Activated T-cell treated with anti-CD3 and anti-CD28 coated beads, Interleukin-2, amount 50 U/mL, for 48 hours (primary cell): ENCODE measurements around the gene TSSK6.
"Not testable (repeated sequence)": the region's sequence is repeated elsewhere in the genome, so short reads cannot be mapped to it uniquely, and the experiment has no call there.

Experiments
- DNase-seq, 2 experiments: peaks; one replicate each; pipeline ENCODE4 v3.0.0-alpha.2; 2020

The TSSK6 gene

DNA sequence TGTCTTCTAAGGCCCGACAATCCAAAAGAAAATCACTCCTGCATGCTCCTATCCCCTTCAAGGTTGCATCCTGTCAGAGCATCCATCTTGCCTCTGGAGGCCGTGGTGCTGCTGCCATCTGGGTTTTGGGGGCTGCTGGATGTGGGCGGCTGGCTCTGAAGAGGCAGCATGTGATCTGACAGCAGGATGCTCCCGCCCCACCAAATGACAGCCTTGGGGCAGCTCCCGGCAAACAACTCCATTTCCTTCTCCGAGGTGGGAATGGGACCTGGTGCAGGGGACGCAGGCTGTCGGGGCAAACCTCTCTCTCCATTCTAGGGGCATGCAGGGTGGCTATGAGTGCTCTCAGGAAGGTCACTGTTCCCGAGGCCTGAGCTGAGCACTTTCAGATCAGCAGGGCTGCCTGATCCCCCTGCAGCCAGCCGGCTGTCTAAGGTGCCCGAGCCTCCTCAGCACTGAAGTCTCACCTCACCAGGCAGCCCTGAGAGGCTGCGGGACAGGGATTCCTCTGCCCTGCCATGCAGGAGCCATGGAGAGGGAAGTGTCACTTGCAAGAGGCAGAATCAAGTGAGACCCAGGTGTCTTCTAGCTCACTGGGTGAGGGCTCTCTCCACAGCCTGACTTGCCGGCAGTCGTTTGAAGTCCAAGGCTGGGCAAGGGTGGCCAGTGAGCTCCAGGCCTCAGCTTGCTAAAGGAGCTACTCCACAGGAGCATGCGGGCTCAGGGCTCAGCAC lies 28.8 kb downstream of the TSSK6 start:
- no peak for DNase-seq

- DNase-seq = no peak
These were observed 29.4 kb downstream of the TSSK6 start for GRCh38 chr19:19485998-19486290.

GRCh38 chr19:19485161-19485997 lies 30.0 kb downstream of the TSSK6 start:
- DNase-seq = no peak

- no peak for DNase-seq
These were observed 32.3 kb downstream of the TSSK6 start for GRCh38 chr19:19482809-19483596.

- DNase-seq = peak; percentile 46 to 53
These were observed 34.7 kb downstream of the TSSK6 start for GRCh38 chr19:19480688-19481087.

GRCh38 chr19:19477705-19478383 lies 37.5 kb downstream of the TSSK6 start:
- no peak for DNase-seq

DNA sequence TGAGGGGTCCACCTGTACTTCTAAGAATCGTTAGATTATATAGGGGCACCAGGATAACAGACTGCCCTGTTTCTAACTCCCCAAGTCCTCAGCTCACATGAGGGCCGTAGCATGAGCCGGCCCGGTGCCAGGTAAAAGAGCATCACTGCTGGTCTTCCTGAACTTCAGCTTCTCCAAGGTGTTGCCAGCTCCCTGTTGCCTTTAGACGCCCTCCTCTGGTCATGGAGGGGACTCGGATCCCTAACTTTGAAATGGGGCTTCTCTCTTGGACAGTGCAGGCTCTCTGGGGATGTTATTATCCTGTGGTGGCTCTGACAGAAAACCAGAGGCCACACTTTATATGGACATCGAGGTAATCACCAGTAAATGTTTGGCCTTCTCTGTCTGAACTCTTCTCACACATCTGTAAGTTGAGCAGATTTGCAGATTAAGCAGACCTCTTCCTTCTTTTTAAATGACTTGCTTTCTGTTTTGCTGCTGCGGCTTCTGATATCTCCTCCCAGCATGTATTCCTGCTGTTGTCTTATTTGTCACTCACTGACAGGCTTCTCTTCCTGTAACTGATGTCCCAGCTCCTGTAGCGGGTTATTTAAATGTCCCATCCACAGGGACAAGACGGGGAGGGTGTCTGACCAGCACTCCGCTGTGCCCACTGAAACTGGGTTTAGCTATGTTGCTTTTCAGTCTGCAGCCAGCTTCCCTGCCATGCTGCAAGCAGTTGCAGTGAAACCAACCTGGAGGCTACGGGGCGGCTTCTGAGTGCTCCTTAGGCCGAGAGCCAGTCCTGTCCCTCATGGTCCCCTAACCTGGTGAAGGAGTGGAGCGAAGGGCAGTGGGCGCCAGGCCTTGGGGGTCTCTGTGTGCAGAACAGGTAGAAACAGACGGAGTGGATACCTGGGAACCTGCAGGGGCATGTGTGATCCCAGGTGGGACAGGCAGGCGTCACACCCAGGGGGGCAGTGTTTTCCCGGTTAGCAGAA lies 39.2 kb downstream of the TSSK6 start:
- no peak for DNase-seq

DNA sequence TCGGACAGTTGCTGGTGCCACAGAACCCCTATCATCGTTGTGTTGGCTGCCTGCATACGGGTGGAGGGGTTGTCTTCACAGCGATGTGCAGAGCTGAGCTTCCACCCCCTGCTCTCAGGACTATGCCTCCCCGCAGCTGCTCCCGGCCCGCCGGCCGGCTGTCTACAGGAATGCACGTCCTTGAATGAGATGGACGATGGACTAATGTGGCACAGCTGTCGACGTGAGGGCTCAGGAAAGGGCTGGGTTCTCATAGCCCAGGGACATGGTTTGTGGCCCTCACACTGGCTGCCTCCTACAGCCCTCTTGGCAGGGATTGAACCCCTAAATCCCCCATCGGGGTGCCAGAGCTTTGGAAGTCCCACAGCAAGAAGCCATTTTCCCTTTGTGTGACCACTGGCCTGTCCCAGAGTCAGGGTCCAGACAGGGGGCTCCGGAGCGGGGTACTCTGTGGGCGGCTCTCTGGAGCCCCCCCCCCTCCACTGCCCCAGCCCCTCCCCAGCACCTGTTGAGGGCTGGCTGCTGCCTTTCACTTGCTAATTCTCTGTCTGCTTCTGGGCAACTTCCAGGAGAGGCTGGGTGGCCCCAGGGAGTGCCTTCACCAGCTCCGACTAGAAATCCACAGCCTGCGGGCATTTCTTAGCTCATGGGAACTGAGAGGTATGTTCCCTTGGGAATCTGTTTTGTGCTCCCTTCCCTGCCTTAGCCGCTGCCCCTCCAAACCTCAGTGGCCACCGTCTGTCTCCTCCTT lies 40.2 kb downstream of the TSSK6 start:
- DNase-seq = no peak

DNA sequence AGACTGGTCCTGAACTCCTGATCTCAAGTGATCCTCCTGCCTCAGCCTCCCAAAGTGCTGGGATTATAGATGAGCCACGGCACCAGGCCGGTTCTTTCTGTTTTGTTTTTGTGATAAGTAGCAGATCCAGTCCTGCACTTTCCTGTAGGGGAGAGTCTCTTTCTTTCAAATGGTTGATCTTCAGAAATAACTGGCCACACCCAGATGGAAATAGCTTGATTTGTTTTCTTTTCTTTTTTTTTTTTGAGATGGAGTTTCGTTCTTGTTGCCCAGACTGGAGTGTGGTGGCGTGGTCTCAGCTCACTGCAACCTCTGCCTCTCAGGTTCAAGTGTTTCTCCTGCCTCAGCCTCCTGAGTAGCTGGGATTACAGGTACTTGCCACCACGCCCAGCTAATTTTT lies 43.2 kb downstream of the TSSK6 start:
- not testable (repeated sequence) for DNase-seq

- DNase-seq = no peak
These were observed 43.7 kb downstream of the TSSK6 start for GRCh38 chr19:19471682-19472081.

DNA sequence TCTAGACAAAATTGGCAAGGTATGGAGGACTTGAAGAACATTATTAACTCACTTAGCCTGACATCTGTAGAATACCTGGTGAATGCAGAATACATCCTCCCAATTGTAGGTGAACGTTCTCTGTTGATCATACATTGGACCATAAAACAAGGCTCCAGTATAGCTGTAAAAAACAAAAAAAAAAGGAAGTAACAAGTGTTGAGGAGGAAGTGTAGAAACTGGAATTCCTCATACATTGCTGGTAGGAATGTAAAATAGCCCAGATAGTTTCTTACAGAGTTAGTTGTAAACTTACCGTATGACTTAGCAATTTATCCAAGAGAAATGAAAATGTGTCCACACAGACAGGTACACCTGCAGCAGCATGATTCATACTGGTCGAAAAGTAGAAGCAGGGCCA lies 44.8 kb downstream of the TSSK6 start:
- no peak for DNase-seq

- no peak for DNase-seq
These were observed 46.8 kb downstream of the TSSK6 start for GRCh38 chr19:19468424-19469050.

GRCh38 chr19:19466201-19466600 lies 49.1 kb downstream of the TSSK6 start:
- no peak for DNase-seq

DNA sequence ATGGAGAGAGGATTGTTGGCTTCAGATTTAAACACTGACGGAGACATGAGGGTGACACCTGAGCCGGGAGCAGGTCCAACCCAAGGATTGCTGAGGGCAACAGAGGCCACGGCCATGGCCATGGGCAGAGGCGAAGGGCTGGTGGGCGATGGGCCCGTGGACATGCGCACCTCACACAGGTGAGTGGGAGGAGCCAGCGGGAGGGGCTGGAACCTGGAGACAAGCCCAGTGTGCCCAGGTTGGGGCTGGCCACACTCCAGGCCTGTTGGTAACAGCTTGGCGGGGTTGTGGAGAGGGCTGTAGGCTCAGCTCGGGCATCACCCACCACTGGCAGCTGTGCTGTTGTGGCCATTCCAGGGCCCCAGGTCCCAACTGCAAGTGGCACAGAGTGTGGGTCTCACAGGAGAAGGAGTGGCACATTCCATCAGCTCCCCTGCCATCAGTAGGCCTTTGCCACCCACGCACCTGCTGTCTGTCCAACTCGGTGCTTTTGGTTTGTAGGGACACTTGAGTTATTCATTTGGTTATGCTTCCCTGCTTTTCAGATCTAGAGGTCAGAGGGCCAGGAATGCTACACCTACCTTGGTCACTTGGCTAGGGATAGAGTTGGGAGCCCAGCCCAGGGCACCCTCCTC lies 49.8 kb downstream of the TSSK6 start:
- no peak for DNase-seq

GRCh38 chr19:19464339-19465098 lies 50.8 kb downstream of the TSSK6 start:
- DNase-seq = no peak
